K562 (cell line): Measurements from ENCODE around the gene SPAG4.

Experiments
- BRD4 ChIP-seq: fragments of 200-600 bp; sonication (generic); IDR thresholded peaks from 2 replicates; pipeline ENCODE4 v1.6.1; 2017; ENCODE audit warnings: inconsistent platforms
- EGR1 ChIP-seq: fragments of 450-650 bp; conservative IDR thresholded peaks from 2 replicates; pipeline ENCODE4 v1.6.1; 2017; ENCODE audit warnings: mild to moderate bottlenecking
- ELF4 ChIP-seq: fragments of 450-650 bp; formaldehyde crosslinking; IDR thresholded peaks from 2 replicates; pipeline ENCODE4 v1.4.0; 2022; ENCODE audit warnings: missing genetic modification characterization
- MXI1 ChIP-seq: IDR thresholded peaks from 2 replicates; pipeline ENCODE4 v1.6.1; 2011; ENCODE audit warnings: low read depth, mild to moderate bottlenecking, improper control_type of control experiment, low read length
- NRF1 ChIP-seq, 2 experiments: fragments of 450-650 bp; IDR thresholded peaks in 1 of 2; conservative IDR thresholded peaks in 1 of 2; 2 replicates each; pipeline ENCODE4 v1.6.1; 2014; ENCODE audit warnings: mild to moderate bottlenecking in 2 of 2
- POLR3G ChIP-seq: IDR thresholded peaks from 2 replicates; pipeline ENCODE4 v1.6.1; 2011; ENCODE audit not compliant: insufficient read length, insufficient replicate concordance; ENCODE audit errors: extremely low read depth
- PPARD ChIP-seq: fragments of 250-450 bp; sonication (Bioruptor Pico); IDR thresholded peaks from 2 replicates; pipeline ENCODE4 v1.8.0; 2022; ENCODE audit warnings: inconsistent platforms, mild to moderate bottlenecking, moderate library complexity
- TF ChIP-seq, protein P1 (sequence below): fragments of 250-450 bp; sonication (Bioruptor Pico); IDR thresholded peaks from 2 replicates; pipeline ENCODE4 v1.4.0; 2020; ENCODE audit warnings: mild to moderate bottlenecking, moderate library complexity
- TF ChIP-seq, protein P2 (sequence below), 3 experiments: IDR thresholded peaks in 2 of 3; conservative IDR thresholded peaks in 1 of 3; 2 replicates each; pipeline ENCODE4 v1.5.1; 2011 to 2012; ENCODE audit warnings: low read length in 3 of 3, mild to moderate bottlenecking in 3 of 3, control low read depth in 2 of 3, improper control_type of control experiment in 1 of 3, inconsistent platforms in 1 of 3, low read depth in 1 of 3, mixed read lengths in 1 of 3, moderate library complexity in 1 of 3; ENCODE audit not compliant: insufficient read depth in 2 of 3
- TF ChIP-seq, protein P3 (sequence below): fragments of 250-450 bp; sonication (Bioruptor Pico); IDR thresholded peaks from 2 replicates; pipeline ENCODE4 v1.8.0; 2021; ENCODE audit warnings: moderate library complexity, mild to moderate bottlenecking, inconsistent platforms

DNA sequence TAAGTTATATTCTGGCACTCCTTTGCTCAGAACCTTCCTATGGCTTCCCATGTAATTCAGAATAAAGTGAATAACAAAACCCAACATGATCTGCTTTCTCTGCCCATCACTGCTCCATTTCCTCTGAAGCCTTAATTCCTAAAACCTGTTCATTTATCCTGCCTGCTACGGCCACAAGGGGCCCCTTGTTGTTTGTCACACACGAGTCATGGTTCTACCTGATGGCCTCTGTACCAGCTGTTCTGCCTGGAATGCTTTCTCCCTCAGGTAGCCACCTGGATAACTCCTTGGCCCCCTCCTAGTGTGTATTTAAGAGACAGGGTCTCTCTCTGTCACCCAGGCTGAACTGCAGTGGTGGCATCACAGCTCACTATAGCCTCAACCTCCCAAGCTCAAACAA lies 47.0 kb upstream of the SPAG4 start:
- no peak for TF ChIP-seq ELF4 (CRISPR knock-in tag)
- no peak for TF ChIP-seq MXI1
- no peak for TF ChIP-seq EGR1
- no peak for TF ChIP-seq NRF1 (conservative IDR thresholded peaks at IDR 0.05 in 1 of 2, IDR thresholded peaks at IDR 0.05 in 1 of 2)
- TF ChIP-seq, protein P1, sequence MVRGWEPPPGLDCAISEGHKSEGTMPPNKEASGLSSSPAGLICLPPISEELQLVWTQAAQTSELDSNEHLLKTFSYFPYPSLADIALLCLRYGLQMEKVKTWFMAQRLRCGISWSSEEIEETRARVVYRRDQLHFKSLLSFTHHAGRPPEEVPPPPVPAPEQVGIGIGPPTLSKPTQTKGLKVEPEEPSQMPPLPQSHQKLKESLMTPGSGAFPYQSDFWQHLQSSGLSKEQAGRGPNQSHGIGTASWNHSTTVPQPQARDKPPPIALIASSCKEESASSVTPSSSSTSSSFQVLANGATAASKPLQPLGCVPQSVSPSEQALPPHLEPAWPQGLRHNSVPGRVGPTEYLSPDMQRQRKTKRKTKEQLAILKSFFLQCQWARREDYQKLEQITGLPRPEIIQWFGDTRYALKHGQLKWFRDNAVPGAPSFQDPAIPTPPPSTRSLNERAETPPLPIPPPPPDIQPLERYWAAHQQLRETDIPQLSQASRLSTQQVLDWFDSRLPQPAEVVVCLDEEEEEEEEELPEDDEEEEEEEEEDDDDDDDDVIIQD (CRISPR knock-in tag), result no peak
- no peak for TF ChIP-seq POLR3G
- TF ChIP-seq, protein P2, sequence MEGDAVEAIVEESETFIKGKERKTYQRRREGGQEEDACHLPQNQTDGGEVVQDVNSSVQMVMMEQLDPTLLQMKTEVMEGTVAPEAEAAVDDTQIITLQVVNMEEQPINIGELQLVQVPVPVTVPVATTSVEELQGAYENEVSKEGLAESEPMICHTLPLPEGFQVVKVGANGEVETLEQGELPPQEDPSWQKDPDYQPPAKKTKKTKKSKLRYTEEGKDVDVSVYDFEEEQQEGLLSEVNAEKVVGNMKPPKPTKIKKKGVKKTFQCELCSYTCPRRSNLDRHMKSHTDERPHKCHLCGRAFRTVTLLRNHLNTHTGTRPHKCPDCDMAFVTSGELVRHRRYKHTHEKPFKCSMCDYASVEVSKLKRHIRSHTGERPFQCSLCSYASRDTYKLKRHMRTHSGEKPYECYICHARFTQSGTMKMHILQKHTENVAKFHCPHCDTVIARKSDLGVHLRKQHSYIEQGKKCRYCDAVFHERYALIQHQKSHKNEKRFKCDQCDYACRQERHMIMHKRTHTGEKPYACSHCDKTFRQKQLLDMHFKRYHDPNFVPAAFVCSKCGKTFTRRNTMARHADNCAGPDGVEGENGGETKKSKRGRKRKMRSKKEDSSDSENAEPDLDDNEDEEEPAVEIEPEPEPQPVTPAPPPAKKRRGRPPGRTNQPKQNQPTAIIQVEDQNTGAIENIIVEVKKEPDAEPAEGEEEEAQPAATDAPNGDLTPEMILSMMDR (IDR thresholded peaks at IDR 0.05 in 2 of 3, conservative IDR thresholded peaks at IDR 0.05 in 1 of 3; ENCODE audit: insufficient read depth in 2 of 3, low read depth in 1 of 3, low read length in 3 of 3), result peak; percentile 36 to 55 (median 49); a peak in 5 of 6 replicates
- no peak for TF ChIP-seq PPARD (CRISPR knock-in tag)
- TF ChIP-seq, protein P3, sequence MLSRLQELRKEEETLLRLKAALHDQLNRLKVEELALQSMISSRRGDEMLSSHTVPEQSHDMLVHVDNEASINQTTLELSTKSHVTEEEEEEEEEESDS (CRISPR knock-in tag), result no peak
- TF ChIP-seq BRD4, result no peak
